Ammon's horn (tissue), 1 donor: Measurements from ENCODE around the gene VSTM1.
"Not testable (repeated sequence)": the region's sequence is repeated elsewhere in the genome, so short reads cannot be mapped to it uniquely, and the experiment has no call there.

Source experiments
- DNase-seq: peaks from one replicate; pipeline ENCODE4 v3.0.0-alpha.2; 2016; ENCODE audit warnings: low spot score

VSTM1 gene, protein sequence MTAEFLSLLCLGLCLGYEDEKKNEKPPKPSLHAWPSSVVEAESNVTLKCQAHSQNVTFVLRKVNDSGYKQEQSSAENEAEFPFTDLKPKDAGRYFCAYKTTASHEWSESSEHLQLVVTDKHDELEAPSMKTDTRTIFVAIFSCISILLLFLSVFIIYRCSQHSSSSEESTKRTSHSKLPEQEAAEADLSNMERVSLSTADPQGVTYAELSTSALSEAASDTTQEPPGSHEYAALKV

GRCh38 chr19:54063350-54064116, at the start of gene VSTM1:
TSS of gene VSTM1 (minus strand) at chr19:54063897. CDS start at chr19:54063777, 120 bp downstream.
- DNase-seq: no peak

- DNase-seq: no peak
Observed at GRCh38 chr19:54109651-54110050, 46.0 kb upstream of the VSTM1 start.

GRCh38 chr19:54108496-54108895, 44.8 kb upstream of the VSTM1 start:
- no peak for DNase-seq

- no peak for DNase-seq
Observed at GRCh38 chr19:54107876-54108490, 44.3 kb upstream of the VSTM1 start.

GRCh38 chr19:54106716-54107115, 43.0 kb upstream of the VSTM1 start:
- DNase-seq: no peak

GRCh38 chr19:54105796-54106195, 42.1 kb upstream of the VSTM1 start:
- no peak for DNase-seq

DNA sequence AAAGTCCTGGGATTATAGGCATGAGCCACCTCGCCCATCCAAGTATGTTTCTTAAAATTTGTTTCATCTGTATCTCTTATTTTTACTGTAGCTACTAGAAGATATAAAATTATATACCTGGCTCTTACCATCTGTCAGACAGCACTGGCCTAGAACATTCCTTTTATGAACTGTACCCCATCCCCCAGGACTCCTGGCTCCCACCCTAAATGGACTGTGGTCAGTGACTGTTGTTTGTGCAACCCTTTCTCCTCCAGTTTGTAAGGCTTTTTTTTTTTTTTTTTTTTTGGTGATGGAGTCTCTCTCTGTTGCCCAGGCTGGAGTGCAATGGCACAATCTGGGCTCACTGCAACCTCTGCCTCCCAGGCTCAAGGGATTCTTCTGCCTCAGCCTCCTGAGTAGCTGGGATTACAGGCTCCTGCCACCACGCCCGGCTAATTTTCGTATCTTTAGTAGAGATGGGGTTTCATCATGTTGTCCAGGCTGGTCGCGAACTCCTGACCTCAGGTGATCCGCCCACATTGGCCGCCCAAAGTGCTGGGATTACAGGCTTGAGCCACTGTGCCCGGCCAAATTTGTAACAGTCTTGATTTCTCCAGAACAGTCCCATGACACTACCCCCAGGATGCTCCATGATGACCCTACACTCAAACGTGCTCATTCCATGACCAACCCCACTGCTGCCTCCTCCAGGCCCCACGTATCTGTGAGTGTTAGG, 41.5 kb upstream of the VSTM1 start:
- no peak for DNase-seq

GRCh38 chr19:54102421-54103169, 38.9 kb upstream of the VSTM1 start, which contains the start of gene NDUFA3:
TSS of gene NDUFA3 (plus strand) at chr19:54102855. CDS start at chr19:54102879, 24 bp downstream.
- peak; percentile 98 for DNase-seq

- DNase-seq: peak; percentile 49
Observed at GRCh38 chr19:54100561-54100960, 36.9 kb upstream of the VSTM1 start, which contains the start of gene OSCAR. TSS of gene OSCAR (minus strand) at chr19:54100803. CDS start at chr19:54100792, 11 bp downstream.

DNA sequence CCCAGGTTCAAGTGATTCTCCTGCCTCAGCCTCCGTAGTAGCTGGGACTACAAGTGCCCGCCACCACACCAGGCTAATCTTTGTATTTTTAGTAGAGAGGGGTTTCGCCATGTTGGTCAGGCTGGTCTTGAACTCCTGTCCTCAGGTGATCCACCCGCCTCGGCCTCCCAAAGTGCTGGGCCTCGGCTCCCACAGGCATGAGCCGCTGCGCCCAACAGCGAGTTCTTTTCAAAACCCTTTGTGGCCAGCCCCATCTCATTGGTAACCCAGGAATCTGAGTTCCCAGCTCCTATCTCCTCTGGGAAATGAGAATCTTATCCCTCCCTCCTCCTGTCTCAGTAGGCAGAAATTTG, 36.2 kb upstream of the VSTM1 start:
- not testable (repeated sequence) for DNase-seq

- no peak for DNase-seq
Observed at GRCh38 chr19:54099190-54099902, 35.6 kb upstream of the VSTM1 start.

DNA sequence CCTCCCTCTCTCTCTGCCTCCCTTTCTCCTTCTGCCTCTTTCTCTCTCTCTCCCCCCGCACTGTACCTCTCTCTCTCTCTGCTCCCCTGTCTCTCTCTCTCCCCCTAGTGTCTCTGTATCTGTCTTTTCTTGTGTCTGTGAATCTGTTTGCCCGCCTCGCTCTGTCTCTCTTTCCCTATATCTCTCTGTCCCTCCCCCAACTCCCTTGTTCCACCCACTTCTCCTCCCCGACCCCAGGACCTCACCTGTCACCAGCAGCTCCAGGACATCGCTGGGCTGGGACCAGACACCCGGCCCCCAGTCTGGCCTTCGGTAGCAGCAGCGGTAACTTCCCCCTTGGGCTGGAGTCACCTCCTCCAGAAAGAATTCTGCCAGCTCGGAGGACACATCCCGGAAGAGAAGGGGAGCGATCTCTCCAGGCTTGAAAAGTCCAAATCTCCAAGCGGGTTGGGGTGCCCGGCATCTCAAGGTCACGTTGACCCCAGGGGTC, 33.0 kb upstream of the VSTM1 start:
- no peak for DNase-seq

GRCh38 chr19:54095859-54096616, 32.3 kb upstream of the VSTM1 start:
- DNase-seq: not testable (repeated sequence)

DNA sequence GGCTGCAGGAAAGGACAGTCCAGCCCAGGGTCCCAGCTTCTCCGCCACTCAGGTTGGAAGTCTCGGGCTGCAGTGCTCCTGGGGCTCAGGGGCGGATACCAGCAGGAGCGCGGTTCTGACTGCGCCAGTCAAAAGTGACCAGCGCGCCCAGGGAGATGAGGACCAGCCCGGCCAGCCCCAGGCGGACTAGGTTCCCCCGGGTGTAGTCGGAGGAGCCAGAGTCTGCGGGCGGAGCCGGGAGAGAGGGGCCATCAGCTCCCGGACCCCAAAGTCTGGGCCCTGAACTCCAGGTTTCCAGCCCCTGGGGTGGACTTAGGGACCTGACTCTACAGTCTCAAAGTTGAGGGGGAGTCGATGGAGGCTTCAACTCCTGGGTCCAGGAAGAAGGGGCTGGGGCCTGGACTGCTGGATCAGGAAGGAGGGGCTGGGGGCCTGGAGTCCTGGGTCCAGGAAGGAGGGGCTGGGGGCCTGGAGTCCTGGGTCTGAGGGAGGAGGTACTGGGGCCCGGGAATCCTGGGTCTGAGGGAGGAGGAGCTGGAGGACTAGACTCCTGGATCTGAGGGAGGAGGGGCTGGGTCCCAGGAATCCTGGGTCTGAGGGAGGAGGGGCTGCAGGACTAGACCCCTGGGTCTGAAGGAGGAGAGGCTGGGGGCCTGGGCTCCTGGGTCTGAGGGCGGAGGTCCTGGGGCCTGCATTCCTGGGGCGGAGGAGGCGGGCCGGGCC, 31.6 kb upstream of the VSTM1 start:
- DNase-seq: no peak

GRCh38 chr19:54094426-54095000, 30.8 kb upstream of the VSTM1 start:
- DNase-seq: no peak

DNA sequence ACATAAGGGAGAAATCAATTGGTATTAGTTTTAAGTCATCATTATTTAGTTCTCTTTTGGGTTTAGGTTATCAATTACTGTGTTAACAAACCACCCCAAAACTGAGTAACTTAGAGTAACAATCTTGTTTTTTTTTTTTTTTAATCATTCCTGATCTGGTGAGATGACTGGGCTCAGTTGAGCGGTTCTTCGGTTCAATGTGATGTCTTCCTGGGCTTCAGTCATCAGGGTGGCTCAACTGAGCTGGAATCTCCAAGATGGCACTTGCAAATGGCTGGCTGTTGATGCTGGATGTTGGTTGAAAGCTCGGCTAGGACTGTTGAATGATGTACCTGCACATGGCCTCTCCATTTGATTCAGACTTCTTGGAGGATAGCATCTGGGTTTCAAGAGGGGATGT, 20.7 kb upstream of the VSTM1 start:
- DNase-seq: no peak

DNA sequence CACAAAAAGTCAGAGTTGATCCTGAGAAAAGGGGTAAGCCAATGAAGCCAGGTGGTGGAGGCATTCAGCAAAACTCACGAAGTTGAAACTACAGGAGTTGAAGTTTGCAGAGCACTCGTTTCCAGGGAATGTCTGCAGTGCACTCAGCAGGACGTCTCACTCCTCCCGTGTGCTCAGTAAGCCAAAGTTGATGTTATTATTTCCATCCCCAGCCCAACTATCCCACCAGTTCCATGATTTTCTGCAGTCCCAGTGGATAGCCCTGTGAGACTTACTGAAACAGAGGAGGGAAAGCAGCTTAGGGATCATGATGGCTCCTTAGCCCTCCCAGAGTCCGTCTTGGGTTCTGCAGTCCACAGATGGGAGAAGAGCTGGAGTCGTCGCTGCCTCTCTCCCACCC, 17.3 kb upstream of the VSTM1 start, which contains the start of gene TARM1:
TSS of gene TARM1 (minus strand) at position 334 of the 400 bp plus-strand sequence. CDS start at position 309, 25 bp downstream.
- DNase-seq: no peak

DNA sequence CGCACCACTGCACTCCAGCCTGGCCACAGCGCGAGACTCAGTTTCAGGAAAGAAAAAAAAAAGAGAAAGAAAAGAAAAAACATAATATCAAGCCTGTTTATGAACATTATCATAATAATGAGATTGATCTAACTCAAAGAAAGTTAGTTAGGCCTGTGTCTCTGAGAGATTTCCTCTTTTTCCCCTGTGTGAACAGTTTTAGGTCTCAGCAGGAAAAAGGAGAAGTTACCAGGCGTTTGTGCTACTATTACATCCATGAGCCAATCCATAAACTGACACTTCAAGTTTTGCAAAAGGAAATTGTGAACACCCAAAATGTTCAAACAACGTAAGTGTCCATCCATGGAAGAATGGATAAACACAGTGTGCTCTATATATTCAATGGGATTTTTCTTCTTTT, 13.6 kb upstream of the VSTM1 start:
- no peak for DNase-seq

- no peak for DNase-seq
Observed at GRCh38 chr19:54074851-54075250, 11.2 kb upstream of the VSTM1 start.
